Peyer's patch (tissue), 4 donors: Measurements from ENCODE around the gene TMEM222.

Experiments used
- CTCF ChIP-seq, 6 experiments: fragments of 450-650 bp in 4 of 6; fragments of 200-600 bp in 2 of 6; sonication (generic) in 1 of 6; IDR thresholded peaks; one replicate each; pipeline ENCODE4 v1.5.1; 2017 to 2019; ENCODE audit warnings: antibody characterized with exemption in 6 of 6, mild to moderate bottlenecking in 3 of 6, moderate library complexity in 1 of 6
- POLR2A ChIP-seq, 2 donors: fragments of 450-650 bp; IDR thresholded peaks; one replicate each; pipeline ENCODE4 v1.5.1; 2017; ENCODE audit warnings: antibody characterized with exemption in 2 of 2, mild to moderate bottlenecking in 2 of 2, moderate library complexity in 2 of 2

DNA sequence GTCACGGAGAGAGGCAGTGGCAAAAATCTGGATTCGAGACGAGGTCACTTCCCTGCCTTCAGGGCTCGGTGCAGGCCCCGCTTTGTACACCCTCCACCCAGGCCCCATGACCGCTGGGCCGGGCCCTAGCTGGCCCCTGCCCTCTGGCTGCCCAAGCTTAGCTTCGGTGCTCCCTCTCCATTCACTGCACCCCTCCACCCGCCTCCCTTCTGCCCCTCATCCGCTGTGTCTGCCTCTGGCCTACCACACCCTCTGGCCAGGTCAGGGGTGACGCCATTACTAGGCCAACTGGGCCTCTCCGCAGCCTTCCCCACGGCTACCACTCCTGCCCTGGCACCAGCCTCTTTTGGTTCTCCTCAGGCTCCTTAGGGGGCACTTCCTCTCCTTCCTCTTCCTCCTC lies 61.7 kb downstream of the TMEM222 start:
- no peak for TF ChIP-seq CTCF (IDR thresholded peaks at IDR 0.05)
- TF ChIP-seq POLR2A (IDR thresholded peaks at IDR 0.05), result no peak
